Upper lobe of left lung (tissue), 4 donors: Measurements from ENCODE around the gene PLEKHH3.

Experiments
- CTCF ChIP-seq, 6 experiments: fragments of 450-650 bp in 4 of 6; fragments of 200-600 bp in 2 of 6; sonication (generic) in 2 of 6; IDR thresholded peaks; one replicate each; pipeline ENCODE4 v1.5.1; 2016 to 2019; ENCODE audit warnings: antibody characterized with exemption in 6 of 6
- POLR2A ChIP-seq, 4 donors: fragments of 450-650 bp; IDR thresholded peaks; one replicate each; pipeline ENCODE4 v1.5.1; 2016 to 2017; ENCODE audit warnings: antibody characterized with exemption in 4 of 4, mild to moderate bottlenecking in 2 of 4

- peak in 2 of 6 experiments; percentile 15 to 16 for TF ChIP-seq CTCF (IDR thresholded peaks at IDR 0.05)
- TF ChIP-seq POLR2A (IDR thresholded peaks at IDR 0.05): no peak
These were observed 58.2 kb downstream of the PLEKHH3 start for GRCh38 chr17:42618442-42619150.
